T follicular helper cell (primary cell): Measurements from ENCODE around the gene RETSAT.
"Not testable (repeated sequence)": the region's sequence is repeated elsewhere in the genome, so short reads cannot be mapped to it uniquely, and the experiment has no call there.

Source experiments
- DNase-seq: peaks from one replicate; pipeline ENCODE4 v3.0.0-alpha.2; 2020; ENCODE audit warnings: low read depth

The RETSAT gene

DNA sequence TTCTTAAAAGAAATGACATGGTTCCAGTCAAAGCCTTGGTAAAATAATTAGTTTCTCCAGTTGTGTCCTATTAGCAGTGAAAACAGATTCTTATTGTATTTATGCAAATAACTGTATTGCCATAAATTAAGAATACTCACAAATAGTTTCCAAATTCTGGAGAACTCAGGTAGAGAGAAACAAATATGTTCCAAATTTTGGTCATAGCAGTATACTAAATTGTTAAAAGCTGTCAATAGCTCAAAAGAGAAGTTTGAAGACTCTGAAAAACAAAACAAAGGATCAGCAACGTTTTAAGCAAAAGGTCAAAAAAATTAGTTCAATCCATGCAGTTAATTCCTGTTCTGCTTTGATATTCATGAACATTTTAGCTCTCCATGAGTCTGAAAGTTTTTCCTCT is 25.7 kb upstream of the RETSAT start:
- no peak for DNase-seq

DNA sequence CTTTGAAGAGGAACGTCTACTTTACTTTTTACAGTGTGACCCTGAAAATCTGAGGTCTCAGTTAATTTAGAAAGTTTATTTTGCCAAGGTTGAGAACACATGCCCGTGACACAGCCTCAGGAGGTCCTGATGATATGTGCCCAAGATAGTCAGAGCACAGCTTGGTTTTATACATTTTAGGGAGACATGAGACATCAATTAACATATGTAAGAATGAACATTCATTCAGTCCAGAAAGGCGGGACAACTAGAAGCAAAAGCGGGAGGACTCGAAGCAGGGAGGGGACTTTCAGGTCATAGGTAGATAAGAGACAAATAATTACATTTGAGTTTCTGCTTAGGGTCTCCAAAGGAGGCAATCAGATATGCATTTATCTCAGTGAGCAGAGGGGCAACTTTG is 23.9 kb upstream of the RETSAT start:
- DNase-seq = no peak

DNA sequence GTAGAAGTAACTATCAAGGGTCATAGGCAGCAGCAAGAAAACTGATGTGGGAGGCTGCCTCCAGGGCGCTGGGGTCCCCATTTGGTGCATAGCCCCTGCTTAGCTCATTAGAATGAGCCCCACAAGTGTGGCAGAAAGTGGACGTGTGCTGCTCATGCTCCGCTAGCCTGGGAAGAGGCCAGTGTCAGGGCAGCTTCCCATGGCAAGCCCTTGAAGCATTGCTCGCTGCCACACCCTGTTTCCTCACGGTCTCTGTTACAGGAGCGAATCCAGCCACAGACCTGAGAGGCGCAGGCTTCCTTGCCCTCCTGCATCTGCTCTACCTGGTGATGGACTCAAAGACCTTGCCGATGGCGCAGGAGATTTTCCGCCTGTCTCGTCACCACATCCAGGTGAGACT is 22.8 kb upstream of the RETSAT start:
- no peak for DNase-seq

DNA sequence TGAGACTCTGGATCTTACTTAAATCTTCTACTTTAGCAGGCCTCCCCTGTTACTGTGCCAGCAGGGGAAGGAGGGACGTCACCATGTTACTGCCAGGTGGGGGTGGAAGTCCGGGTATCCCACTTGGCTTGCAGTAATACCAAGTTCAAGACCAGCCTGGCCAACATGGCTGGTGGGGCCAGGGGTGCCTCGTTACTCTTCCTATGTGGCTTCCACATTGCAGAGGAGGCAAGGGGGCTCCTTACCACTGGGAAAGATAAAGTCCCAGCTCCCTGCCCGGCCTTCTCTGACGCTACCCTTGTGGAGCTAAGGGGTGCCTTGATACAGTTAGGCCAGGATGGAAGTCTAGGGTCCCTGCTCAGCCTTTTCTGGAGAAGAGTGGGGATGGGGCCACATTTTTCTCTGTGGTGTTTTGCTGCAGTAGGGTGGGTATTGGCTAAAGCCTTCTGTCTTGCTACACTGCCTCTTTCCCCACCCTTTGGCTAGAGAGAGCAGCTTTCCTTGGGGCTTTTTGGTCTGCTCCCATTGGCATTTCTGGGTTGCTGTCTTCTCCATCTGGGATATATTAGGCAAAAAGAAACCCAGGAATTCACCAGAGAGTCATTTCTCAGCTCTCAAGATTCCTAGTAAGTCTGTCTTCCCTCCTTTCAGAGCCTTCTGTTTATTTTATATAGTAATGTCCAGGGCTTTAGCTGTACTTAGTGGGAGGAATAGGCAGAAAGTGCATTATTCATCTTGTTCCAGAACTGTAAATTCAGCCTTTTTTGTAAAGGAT is 22.1 kb upstream of the RETSAT start:
- no peak for DNase-seq

DNA sequence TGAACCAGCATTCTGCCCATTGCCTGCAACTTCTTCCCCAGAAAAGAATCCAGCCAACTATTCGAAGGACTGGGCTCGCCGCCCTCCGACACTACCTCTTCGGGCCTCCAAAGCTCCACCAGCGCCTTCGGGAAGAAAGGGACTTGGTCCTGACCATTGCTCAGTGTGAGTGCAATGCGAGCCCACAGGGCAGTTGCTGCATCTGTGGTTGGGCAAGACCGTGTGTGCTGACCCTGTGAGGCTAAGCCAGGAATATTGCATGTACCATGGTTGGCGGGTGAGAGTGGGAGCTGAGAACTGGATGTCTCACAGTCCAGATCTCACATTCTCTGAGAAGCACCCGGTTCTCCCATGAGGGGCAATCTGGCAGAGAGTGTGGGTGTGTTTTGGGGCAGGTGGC is 16.7 kb upstream of the RETSAT start:
- no peak for DNase-seq

DNA sequence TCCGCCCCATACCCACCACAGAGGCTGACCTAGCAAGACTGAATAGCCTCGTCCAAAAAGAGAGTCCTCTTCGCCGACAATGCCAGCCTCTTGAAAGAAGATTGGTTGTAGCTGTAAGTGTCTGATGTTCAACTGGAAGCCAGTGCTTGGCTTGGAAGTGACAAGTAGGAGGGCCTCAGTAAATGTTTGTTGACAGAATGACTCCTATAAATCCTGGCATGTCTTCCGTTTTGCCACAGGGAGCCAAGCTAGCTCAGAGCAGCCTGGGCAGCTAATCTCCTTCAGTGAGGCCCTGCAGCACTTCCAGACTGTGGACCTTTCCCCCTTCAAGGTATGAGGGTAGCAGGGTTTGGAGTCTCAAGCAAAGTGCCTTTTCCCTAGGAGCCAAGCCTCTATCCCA is 15.2 kb upstream of the RETSAT start:
- DNase-seq = no peak

DNA sequence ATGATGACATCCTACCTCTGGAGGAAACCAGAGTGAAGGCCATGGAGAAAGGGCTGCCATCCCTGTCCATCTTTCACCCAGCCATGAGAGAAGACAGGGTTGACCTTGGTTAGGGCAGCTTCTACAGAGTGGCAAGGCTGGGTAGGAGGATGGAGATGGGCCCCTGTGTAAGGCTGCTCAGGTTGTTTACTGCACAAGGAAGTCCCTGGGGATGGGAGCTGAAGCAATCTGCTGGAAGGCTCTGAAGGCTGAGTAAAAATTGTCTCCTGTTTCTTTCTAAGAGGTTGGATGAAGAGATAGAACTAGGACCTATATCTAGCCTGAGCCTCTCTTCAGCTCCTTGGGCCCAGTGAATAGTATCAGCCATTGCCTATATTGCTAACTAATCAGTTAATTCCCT is 14.6 kb upstream of the RETSAT start:
- DNase-seq = no peak

DNA sequence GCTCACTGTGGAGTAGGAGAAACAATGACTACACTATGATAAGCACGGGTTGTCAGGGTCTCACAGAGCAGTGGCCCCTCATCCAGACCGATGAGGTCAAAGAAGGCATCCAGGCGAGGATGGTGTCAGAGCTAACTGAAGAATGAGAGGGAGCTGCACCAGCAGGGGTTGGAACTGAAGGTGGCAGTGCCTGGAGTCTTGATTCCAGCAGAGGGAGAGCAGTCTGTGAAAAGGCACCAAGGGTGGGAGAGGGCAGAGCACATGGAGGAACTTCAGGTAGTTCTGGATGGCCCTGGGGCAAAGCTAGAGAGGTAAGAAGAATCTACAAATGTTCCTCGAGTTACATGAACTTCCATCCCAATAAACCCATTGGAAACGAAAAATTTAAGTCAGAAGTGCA is 12.9 kb upstream of the RETSAT start:
- DNase-seq = no peak

DNA sequence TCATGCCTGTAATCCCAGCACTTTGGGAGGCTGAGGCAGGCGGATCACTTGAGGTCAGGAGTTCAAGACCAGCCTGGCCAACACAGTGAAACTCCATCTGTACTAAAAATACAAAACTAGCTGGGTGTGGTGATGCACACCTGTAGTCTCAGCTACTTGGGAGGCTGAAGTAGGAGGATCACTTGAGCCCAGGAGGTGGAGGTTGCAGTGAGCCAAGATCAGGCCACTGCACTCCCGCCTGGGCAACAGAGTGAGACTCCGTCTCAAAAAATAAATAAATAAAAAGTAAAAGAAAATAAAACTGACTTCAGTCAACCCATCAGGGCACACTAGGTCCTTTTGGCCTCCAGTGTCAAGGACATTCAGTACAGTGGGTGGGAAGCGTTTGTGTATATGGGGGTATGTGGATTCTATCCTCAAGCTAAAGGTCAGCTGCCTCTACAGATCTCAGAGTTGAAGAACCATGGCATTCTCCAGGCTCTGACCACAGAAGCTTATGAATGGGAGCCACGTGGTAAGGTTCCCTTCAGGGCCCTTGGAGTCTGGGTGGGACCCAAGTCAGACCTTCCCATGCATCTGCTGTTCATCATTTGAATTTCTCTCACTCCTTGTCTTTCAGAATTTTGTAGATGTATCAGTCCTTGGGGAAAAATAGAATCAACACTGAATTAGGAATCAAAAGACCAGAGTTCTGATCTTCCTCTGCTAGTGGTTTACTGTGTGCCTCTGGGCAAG is 8.5 kb upstream of the RETSAT start:
- not testable (repeated sequence) for DNase-seq

DNA sequence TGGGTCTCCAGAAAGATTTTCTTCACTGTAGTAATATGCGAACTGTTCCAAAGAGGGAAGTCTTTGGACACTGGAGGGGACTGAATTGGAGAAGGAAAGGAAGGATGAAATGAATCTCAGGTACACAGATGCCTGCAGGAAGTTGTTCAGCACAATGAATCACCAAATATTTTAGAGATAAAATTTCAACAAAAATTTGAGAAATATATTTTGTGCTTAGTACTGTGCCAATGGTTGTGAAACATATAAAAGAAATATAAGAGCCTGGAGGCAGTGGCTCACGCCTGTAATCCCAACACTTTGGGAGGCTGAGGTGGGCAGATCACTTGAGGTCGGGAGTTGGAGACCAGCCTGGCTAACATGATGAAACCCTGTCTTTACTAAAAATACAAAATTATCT is 3.4 kb upstream of the RETSAT start:
- no peak for DNase-seq

DNA sequence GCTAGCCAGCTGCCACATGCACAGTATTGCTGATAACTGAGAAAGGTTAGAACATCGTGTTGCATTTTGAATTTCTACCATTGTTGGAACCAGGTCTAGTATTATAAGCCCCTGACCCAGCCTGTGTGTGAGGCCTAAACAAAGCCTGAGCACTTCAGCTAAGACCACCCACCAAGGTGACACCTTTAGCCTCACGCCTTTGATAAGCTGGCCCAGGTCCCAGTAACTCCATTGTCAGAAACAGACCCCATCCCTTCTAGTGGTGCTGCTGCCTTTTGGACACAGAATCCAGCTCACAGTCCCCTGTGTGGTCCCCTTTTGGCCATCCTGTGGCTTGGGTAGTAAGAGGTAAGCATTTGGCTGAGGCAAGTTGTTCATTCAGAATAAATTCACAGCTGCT is 1.9 kb upstream of the RETSAT start:
- no peak for DNase-seq

DNA sequence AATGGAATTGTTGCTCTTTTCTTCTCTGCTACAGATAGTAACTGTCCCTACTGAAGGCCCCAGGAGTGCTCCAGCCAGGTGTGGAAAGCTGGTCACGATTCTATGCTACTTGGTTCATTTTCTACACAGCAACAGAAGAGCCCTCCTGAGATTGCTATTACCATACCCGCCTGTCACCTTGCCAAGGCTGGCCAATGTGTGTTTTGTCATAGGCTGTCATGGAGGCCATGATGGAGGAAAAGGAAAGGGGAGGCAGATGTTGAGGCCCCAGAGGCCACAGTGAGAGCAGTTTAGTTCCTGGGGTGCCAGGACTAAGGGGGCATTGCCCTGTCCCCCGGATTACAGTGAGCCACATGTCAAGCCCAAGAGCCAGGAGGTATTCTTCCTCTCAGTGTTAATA is 1.2 kb upstream of the RETSAT start:
- no peak for DNase-seq

DNA sequence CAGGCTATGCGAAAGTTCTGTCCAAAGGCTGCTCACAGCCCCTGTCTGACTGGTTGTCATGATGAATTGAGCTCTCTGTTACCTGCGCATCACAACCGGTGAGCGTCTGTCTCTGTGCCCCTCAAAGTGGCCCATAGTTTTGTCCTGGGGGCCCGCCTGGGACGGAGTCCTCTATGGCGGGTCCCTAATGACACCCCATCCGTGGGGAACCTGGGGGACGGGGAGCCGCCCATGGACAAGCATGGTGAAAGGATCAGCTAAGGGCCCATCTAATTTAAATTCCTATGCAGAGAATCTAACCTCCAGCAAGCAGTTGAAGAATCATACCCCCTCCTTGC is 714 bp upstream of the RETSAT start:
- no peak for DNase-seq

DNA sequence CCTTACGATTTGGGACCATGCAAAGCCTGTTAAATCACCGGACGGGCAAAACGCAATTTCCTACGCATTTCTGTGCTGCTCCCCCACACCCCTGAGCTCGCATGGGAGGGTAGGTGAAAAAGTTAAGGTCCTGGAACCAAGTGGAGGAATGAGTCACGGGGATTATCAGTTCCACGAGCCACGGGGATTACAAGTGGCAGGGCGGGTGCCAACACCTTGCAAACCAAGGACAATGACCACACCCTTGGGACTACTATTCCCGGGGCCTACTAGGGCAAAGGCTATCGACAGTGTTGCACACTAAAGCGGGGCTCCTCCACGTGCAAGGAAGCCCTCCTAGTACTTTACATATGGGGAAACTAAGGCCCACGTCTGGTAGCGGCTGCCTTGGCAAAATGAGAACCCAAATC is 447 bp downstream of the RETSAT start:
- no peak for DNase-seq

DNA sequence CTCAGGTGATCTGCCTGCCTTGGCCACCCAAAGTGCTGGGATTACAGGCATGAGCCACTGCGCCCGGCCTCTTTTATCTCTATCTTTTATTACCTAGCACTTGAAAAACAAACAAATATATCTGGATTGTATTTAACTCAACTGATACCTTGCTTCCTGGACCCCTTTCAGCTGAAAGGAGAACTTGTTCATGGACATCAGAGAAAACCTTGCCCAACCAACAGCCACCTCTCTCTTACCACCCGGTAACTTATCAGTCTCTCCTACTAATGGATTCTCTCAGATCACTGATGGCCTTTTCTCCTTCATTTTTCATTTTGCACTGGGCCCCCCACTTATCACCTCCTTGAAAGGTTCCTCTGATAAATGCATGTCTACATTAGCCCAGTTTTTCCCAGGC is 6.7 kb downstream of the RETSAT start:
- no peak for DNase-seq

DNA sequence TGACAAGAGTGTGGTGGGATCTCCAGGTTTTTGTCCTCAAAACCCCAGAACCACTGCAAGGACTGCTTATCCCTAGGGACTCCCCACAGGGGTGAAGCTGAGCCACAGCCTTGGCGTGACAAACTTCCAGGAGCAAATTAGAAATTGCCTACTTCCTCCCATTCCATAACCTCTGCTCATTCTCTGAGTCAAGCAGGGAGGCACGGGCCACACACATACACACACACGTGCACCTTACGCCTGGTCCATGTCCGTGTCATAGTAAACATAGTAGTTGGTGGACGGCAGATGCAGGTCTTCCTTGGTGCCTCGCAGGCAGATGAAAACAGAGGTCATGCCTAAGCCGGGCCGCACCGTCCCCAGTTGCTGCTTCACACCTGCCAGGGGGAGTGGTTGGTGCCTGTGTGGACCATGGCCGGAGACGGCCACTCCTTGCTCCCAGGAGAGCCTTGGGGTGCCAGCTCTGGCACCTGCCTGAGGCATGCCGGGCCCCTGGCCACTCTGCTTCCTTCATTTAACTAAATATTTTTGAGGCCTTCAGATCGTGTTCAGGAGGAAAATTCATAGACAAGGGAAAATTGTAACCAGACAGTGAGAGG is 9.9 kb downstream of the RETSAT start:
- no peak for DNase-seq

DNA sequence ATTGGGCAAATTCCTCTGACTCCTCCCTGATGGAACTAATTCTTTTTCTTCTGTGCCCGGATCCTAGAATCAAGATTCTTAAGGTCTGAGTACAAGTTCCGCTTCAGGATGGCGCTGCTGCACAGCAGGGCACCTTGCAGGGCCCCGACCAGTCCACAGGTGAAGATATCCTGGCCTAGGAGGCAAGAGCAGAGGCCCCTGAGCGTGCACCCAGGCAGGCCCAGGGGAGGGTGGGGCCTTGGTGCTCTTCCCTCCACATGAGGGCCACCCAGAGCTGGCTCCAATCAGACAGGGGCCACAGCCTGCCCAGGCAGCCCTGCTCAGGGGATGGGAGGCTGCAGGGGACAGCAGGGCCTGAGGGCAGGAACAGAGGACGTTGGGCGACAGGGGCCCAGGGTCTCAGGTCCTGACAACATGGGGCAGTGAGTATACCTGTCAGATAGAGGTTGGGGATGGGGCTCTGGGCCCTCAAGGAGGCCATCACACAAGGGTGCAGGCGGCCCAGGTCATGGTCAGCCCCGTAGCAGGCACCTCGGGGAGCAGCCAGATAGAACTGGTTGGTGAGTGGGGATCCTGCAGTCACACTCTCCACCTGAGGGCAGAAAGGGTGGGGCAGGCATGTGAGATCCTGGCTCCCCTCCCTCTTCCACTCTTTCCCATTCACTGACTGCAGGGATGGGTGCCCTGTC is 11.0 kb downstream of the RETSAT start:
- not testable (repeated sequence) for DNase-seq

DNA sequence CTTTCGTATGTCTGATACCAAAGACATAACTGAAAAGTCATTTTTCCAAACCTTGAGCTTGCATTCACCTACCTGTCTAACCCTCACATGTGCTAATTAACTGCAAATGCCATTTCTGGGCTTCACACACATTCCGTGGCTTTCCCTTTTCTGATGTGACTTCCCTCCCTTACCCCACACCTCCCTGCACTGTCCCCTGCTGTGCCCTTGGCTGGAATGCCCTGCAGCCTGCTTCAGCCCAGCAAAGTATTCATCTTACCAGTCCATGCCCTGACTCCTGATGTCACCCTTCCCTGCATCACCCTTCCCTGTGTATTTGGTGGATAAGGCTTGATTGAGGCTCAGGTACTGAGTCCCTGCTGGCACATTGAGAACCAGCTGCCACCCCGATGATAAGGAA is 12.2 kb downstream of the RETSAT start:
- no peak for DNase-seq

DNA sequence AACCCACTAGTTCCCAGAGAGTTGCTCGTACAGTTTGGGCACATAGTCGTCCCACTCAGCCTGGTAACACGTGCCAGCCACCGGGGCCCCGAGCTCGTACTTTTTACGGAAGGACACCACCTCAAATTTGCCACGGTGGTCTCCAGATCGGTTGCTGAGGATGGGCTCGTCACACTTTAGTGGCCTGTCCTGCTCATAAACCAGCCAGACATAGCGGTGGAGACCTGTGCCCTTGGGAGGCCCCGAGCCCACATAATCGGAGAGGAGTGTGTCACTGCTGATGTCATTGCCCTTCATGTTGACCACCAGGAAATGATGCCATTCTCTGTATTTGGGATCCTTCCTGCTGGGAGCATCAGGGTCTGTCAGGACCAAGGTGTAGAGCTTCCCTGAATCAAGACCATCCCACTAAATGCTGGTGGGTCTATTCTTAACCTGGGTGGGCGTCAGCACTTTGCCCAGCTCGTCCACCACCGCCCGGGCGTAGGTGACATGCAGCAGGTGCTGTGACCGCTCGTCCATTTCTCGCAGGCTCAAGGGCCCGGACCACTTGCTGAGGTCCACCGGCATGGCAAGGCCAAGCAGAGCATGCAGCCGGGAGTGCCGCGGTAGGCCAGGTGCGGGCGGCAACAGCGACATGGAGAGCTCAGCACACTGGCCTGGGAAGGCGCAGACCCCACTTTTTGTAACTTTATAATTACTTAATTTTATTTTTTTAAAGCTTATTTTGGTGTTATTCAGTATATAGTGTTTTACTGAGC is 12.9 kb downstream of the RETSAT start:
- no peak for DNase-seq

DNA sequence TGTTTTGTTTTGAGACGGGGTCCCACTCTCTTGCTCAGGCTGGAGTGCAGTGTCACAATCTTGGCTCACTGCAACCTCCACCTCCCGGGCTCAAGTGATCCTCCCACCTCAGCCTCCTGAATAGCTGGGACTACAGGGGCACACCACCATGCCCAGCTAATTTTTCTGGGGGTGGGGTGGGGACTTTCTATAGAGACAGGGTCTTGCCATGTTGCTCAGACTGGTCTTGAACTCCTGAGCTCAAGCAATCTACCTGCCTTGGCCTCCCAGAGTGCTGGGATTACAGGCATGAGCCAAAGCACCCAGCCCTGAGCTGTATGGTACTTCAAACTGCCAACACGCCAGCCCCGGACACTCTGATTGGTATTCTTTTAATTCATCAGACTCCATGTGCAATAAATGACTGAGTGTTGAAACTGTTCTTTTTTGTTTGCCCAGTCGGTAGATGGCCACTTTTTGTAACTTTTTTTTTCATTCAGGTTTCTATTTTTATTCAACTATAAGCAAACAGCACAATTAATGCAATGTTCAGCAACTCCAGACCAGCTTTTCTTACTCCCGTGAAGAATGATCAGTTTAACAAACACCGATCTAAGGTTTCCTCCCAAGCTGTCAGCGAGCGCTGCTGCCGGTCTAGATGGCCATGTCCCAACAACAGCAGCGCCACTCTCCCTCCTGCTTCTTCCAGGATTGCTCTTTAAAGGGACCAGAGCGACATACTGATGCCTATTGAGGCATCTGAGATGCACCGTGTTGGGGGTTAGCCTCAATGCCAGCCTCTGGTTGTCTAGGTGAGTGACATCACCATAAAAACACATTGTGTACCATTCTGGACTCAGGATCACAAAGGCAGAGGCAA is 14.1 kb downstream of the RETSAT start:
- no peak for DNase-seq

DNA sequence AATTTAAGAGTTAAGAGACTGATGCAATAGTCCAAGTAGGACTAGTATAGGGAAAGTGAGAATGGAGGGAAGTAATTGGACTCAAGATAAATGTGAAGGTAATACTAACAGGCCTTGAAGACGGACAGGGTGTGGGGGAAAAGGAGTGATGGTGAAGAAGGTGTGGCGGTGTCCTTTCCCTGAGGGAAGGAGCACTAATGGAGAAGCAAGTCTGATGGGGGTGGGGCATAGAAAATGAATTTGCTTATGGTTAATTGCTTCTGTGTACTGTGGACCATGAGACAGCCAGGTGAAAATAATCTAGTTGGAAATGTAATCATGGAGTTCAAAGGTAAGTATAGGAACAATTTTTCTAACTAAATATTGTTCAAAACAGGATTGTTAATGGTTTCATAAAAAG is 19.4 kb downstream of the RETSAT start:
- no peak for DNase-seq
